Endometrium (tissue), 2 donors: ENCODE results near the gene DRG2.
A peak's percentile ranks its signal among the peaks of the same experiment; 100 is the strongest.

Experiments
- FAIRE-seq: peaks from 2 replicates; lab custom pipeline; 2012; peaks lifted over from hg19 to GRCh38; lab: Jason Lieb, UNC
- donor health status: control.
- donor health status: control.

Gene DRG2, protein sequence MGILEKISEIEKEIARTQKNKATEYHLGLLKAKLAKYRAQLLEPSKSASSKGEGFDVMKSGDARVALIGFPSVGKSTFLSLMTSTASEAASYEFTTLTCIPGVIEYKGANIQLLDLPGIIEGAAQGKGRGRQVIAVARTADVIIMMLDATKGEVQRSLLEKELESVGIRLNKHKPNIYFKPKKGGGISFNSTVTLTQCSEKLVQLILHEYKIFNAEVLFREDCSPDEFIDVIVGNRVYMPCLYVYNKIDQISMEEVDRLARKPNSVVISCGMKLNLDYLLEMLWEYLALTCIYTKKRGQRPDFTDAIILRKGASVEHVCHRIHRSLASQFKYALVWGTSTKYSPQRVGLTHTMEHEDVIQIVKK

DNA sequence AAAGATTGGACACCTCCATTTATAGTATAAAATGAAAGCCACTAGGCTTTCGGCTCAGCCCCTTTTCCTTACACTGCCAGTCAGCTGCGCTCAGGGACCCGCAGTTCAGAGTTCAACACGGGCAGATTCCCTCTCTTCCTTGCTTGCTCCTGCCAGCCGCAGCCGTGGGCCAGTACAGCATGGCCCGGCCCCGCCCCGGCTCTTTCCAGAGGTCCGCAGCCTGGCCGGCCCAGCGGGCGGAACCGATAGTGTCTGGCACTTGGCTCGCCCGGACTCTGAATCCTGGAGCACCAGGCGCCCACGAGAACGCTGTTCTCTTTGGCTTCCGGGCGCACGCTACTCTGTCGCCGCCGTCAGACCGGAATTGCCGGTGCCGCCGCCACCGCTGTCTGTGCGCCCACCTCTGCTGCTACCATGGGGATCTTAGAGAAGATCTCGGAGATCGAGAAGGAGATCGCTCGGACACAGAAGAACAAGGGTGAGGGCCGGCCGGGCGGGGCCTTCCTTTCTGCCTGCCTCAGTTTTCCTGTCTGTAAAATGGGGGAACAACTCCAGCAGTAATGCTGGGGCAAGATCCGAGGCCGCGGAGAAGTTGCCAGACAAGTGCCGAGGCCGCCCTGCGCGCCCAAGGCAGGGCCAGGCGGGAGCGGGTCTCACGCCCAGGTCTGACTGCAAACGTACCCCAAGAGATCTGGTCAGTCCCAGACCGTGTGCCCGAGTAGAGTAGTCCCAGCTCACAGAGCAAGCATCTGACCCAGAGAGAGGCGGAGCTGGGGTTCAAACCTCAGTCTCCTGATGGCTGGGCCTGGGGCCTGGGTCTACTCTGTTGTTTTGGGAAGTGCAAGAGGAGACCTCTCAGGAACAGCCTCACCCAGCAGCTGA lies at the start of gene DRG2:
TSS of gene DRG2 (plus strand) at position 339 of the 882 bp plus-strand sequence. CDS start at position 415, 76 bp downstream.
- peak; percentile 87 for FAIRE-seq

DNA sequence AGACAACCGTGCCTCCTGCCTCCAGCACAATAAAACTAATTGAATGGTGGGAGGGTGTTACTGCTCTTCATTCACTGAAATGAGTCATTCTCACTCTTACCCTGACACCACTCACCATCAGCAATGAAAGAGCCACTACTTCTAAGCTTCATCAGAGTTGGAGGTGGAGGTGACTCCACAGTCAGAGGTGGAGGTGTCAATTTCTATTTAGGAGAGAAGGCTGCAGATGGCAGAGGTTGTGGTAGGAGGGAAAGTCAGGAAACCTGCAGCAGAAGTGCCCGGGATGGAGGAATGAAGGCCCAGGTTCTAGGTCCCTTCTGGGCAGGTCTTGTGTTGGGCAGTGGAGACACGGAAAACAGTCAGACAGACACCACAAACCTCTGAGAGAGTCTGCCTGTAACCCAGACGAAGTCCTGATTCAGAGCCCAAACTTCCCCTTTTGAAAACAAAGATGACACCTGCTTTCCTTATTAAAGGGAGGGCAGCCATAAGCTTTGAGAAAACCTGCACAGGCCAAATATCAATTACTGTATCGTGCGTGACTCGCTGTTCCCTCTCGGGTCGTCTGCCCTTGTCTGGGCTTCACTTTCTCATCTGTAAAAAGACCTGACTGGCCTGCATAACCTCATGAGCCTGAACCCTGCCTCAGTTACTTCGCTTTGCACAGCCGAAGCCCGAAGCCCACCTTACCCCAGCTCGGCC lies 49.4 kb upstream of the DRG2 start:
- FAIRE-seq: no peak

DNA sequence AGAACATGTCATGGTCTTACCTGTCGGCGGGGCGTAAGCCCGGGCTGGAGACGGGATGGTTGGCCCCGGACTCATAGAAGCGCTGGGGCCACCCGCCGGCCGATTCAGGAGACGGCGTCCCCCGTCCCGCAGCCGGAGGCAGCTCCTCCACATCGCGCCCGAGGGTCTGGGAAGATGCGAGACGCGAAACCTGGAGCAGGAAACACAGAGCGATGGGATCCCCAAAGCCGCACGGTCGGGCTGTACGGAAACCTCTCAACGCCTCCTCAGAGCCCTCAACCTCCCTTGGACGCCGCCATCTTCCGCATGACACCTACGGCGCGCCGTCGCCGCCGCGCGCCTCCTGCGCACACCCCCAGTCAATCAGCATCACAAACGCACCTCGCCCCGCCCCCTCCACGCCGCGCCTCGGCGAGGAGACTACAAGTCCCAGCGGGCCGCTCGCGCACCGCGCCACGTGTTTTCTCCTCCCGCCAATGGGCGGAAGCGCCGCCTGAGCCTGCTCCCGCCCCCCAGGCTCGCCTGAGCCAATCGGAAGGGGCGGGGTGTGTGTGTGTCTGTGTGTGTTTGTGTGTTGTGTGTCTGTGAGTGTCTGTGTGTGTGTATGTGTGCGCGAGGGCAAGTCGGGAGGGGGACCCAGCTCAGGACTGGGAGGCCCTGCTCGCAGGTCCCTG lies 48.8 kb upstream of the DRG2 start, which contains the start of the genes ATPAF2 and GID4:
TSS of gene ATPAF2 (minus strand) at position 308 of the 674 bp plus-strand sequence. CDS start at position 153, 155 bp downstream.
TSS of gene GID4 (plus strand) at position 548 of the 674 bp plus-strand sequence. CDS start at position 605, 57 bp downstream.
- peak; percentile 98 for FAIRE-seq

DNA sequence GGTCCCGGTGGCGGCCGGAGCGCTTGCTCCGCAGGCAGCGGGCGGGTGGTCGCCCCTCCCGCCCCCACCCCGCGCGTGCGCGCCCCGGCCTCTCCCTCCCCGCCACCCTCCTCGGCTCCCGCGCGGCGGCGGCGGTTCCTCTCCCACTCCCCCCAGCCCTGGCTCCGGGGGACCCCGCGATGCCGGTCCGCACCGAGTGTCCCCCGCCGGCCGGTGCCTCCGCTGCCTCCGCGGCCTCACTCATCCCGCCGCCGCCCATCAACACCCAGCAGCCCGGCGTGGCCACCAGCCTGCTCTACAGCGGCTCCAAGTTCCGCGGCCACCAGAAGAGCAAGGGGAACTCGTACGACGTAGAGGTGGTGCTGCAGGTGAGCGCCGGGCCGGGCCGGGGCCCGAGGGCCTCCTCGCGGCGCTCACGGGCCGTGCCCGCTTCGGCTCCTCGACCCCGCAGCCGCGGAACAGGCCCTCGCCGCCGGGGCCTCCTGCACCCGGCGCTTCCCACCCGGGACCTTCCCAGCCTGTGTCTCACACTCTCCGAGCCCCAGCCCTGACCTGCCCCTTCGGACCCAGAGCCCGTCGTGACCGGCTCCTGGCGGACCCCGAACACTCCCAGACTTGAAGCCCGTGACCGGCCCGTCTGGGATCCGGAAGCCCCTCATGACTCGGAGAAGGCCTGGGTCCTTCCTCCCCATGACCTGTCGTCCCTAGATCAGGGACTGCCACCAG lies 48.0 kb upstream of the DRG2 start:
- FAIRE-seq: no peak

DNA sequence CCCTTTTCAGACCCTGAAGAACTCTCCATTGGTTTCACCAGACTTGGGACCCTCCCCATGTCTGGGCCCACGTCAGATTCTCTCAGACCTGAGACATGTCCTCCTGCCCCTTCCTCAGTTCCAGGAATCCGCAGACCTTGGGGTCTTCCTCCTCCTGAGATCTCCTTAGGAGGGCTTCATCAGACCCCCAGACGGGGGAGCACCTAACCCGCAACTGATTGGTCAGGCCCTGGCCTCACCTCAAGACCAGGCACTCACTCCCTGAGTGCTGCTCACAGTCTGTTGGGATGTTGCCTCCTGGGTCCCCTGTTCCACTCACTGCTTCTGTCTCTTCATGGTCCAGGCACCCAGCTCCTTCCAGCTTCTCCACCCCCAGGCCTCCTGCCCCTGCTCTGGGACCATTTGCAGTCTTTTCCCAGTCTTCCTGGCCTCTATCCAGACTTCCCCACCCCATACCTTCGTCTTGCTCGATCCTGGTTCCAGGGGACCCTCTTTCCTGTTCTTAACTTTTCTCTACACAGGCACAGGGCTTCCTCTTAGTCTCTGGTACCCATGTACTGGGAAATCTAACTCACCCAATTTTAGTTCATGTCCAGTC lies 47.4 kb upstream of the DRG2 start:
- no peak for FAIRE-seq

DNA sequence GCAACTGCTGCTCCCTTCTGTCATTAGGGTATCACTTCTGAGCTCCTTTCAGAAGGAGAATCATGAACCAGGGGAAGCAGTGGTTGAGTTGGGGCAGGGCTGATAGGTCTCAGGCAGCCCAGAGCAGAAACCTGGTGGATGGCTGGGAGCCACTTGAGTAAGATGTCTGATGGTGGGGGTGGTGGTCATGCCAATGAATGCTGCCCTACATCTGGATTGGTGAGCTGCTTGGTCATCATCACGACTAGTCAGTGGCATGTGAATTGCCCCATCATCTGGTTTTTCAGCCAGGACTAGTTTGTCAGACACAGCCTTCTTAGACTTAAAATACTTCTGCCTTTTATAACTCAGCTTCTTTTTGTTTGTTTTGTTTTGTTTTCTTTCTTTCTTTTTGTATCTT lies 46.0 kb upstream of the DRG2 start:
- no peak for FAIRE-seq

DNA sequence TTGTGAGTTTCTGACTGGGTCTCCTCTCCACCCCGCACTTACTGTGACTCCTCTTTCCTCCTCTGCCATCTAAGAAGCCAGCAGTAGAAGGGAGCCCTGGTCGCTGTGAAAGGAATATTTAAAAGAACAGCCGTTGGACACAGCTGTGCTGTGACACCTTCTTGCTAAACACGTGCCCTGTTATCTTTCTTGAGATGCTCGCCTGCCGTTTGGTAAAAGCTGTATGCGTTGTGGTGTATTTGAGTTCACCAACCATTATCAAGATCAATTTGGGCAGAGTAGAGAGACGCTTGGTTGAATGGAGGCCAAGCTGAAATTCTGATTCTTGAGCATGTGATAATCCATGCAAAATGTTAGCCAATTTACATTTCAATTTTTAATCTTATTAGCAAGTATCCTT lies 44.8 kb upstream of the DRG2 start:
- no peak for FAIRE-seq

DNA sequence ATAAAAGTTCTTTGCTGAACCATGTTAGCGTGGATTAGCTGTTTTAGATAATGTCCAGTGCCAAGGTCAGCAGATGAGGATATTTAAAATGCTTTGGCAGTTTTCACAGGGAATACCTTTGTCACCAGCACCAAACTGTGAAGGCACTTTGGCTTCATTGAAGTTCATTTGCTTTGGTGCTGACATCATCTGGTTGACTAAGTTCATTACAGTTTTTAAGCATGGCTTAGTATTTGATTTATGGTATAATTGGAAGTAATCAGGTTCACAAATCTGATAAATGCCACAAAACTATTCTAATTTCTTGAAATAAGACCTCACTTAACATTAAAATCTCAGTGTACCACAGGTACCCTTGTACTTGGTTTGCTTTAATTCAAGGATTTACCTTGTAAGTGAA lies 44.3 kb upstream of the DRG2 start:
- FAIRE-seq: no peak

DNA sequence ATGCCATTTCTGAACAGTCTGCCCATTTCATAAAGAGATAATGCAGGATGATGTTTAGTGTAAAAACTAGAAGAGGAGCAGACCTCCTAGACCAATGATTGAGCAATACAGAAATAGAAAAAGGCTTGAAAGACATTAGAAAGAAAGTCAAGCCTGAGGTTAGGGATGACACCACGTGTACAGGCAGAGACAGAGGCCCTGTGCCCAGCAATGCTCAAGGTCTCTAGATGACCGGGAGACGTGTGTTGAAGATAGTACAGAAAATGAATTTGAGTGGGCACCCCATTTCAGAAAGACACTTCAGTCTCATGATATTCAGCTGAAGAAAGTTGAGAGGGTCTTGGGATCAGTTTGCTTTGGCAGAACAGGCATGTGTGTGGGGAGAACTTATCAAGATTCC lies 43.1 kb upstream of the DRG2 start:
- FAIRE-seq: no peak

DNA sequence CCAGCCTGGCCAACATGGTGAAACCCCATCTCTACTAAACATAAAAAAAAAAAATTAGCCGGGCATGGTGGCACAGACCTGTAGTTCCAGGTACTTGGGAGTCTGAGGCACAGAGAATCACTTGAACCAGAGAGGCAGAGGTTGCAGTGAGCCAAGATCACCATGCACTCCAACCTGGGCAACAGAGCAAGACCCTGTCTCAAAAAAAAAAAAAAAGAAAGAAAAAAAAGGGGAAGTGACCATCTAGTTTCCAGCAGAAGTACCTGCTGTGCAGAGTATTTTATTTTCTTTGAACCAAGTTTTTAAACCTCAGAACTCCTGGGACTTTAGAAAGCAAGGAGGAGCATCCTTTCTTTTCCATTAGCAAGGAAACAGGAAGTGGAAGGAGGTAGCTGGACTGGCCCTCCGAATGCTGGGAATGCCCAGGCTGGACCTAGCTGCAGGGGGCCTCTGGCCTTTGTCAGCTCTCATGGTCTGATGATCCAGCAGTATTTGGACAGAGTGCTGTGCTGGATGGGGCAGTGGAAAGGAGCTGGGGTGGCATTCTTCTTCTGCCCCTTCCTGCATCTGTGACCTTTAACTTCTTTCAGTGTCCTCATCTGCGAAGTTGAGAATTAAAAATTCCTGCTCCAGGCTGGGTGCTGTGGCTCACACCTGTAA lies 41.9 kb upstream of the DRG2 start:
- FAIRE-seq: no peak

DNA sequence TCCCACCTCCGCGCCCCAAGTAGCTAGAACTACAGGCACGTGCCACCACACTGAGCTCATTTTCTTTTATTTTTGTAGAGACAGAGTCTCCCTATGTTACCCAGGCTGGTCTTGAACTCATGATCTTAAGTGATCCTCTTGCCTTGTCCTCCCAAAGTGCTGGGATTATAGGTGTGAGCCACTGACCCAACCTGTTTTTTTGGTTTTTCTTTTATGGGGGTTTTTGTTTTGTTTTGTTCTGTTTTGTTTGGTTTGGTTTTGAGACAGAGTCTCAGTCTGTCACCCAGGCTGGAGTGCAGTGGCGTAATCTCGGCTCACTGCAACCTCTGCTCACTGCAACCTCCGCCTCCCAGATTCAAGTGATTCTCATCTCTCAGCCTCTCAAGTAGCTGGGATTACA lies 32.2 kb upstream of the DRG2 start:
- FAIRE-seq: no peak

DNA sequence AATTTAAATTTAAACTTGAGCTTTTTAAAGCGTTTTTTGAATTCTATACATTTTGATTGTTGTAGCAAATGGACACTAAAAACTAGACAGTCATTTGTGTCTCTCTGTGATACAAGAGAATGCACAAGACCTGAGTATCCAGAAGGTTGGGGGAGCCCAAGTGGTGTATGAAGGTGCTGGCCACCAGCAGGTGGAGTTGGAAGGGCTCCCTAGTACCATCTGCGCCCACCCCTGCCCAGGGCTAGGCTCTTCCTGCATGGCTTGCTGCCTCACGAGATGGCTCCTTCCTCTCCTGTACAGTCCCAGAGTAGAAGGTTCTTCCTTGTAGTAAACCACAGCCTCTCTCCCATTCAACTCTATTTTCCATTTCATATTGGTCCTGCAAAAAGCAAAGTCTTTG lies 31.5 kb upstream of the DRG2 start:
- FAIRE-seq: no peak

DNA sequence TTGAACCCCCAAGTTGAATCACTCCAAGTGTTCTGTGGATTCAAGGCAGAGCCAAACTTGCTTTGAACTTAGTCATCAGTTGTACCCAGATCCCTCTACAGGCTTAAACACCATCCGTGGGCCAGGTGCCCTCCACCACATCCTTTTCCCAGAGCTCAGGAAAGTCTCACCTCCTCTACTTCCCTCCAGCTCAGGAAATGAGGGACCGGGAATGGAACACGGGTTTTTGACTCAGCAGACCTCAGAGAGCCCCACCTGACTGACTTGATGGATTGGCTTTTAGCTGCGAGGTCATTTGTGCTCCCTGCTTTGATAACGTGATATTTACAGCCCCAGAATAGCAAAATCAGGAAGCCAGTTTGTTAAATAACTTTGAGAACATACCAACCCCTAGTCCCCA lies 28.5 kb upstream of the DRG2 start:
- no peak for FAIRE-seq

DNA sequence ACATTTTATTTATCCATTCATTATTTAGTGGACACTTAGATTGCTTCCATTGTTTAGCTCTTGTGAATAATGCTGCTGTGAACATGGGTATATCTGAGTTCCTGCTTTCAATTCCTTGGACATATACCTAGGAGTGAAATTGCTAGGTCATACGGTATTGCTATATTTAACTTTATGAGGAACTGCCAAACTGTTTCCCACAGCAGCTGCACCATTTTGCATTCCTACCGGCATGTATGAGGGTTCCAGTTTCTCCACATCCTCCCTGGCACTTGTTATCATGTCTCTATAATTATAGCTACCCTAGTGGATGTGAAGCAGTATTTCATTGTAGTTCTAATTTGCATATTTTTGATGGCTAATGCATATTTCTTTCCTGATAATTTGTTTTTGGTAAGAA lies 23.7 kb upstream of the DRG2 start:
- no peak for FAIRE-seq

DNA sequence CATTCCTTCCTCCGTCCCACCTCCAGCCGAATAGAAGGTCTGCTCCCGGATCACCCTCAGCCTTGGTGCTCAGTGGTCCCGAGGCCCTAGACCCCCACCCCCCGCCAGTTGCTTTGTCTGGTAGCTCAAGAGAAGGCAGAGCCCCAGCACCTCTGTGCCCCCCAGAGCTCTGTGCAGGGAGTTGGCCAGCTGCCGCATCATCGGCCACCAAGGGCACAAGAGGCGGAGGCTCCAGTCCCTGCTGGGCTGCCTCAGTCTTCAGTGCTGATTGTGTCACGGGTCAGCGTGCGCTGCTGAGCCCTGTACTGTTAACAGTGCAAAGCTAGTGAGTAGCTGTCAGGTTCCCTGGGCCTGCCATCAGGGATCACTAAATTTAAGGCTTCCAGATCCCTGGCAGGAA lies 22.2 kb upstream of the DRG2 start:
- no peak for FAIRE-seq

DNA sequence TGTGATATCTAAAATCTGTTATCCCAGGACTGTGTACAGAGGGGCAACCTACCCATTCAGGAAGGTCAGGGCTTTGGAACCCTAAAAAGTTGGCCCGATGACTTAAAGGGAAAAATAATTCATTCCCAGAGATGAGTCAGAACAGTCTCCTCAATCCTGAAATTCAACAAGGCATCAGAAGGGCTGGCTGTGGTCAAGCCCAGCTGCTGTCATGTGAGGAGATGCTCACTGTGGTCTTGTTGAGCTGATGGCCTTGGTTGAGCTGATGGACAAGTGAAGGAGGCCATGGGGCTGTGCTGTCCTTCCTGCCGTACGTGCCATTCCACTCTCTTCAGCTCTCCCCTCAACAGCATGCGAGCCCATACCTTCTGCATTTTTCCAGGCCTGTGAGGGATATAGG lies 20.9 kb upstream of the DRG2 start:
- no peak for FAIRE-seq

DNA sequence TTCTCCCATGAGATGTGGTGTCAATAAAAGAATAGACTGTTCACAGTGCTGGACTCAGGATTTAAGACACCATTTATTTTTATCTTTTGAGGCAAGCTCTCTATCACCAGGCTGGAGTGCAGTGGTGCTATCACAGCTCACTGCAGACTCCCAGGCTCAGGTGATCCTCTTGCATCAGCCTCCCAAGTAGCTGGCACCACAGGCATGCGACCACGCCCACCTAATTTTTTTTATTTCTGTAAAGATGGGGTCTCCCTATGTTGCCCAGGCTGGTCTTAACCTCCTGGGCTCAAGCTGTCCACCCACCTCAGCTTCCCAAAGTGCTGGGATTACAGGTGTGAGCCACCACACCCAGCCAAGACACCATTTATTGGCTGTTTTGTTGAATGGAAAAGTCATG lies 18.6 kb upstream of the DRG2 start:
- no peak for FAIRE-seq

DNA sequence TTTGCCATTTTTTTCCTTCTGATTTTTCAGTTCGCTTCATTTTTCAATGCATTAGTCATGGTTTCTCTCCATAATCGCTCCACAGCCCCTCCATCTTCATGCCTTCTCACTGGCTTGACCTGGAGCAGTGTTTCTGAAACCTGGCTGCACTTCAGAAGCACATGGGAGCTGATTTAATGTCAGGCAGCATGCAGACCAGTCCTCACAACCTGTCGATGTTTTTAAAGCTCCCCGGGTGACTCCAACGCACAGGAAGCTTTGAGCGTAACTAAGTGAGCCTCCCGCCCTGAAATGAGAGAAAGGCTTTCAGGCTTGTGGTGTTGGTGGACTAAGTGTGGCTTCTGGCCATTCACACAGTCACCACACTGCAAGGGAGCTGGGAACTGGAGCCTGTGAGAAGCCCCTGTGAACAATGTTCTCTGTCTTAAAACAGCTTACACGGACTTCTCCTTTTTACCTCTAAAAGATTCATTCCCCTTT lies 16.8 kb upstream of the DRG2 start:
- FAIRE-seq: peak; percentile 8

DNA sequence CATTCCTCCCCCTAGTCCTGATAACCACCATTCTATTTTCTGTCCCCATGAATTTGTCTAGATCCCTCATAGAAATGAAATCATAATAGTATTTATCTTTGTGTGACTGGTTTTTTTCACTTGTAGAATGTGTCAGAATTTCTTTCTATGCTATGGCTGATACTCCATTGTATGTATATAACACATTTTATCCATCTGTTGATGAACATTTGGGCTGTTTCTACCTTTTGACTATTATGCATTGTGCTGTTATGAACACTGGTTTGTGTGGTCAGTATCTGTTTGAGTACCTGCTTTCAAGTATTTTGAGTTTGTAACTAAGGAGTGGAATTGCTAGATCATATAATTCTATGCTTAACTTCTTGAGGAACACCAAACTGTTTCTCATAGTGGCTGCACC lies 16.0 kb upstream of the DRG2 start:
- no peak for FAIRE-seq
